Uterus (tissue), 2 donors: ENCODE results near the gene ONECUT1.

Experiments used
- CTCF ChIP-seq, 4 experiments: fragments of 200-600 bp in 2 of 4; fragments of 450-650 bp in 2 of 4; sonication (generic) in 2 of 4; IDR thresholded peaks; one replicate each; pipeline ENCODE4 v1.5.1; 2016 to 2019; ENCODE audit warnings: antibody characterized with exemption in 4 of 4, mild to moderate bottlenecking in 2 of 4, moderate library complexity in 1 of 4
- POLR2A ChIP-seq, 2 donors: fragments of 450-650 bp; IDR thresholded peaks; one replicate each; pipeline ENCODE4 v1.6.1; 2016; ENCODE audit warnings: antibody characterized with exemption in 2 of 2, mild to moderate bottlenecking in 1 of 2, moderate library complexity in 1 of 2

GRCh38 chr15:52731732-52732470 is 58.2 kb downstream of the ONECUT1 start:
- no peak for TF ChIP-seq CTCF (IDR thresholded peaks at IDR 0.05)
- TF ChIP-seq POLR2A (IDR thresholded peaks at IDR 0.05): no peak
